ENCODE measurements around the gene DNAH3. TPM values are rescaled to one million over a fixed set of nuclear protein-coding genes. Genes with fewer than 3 reads are reported as not detected.
"Not testable (repeated sequence)": the region's sequence is repeated elsewhere in the genome, so short reads cannot be mapped to it uniquely, and the experiment has no call there.

Gene DNAH3
- total RNA-seq, 1 experiment from 2014 or later, result not detected

- no peaks in the 10 kb centered on the region for H3K9me3 ChIP-seq (replicated peaks)
- H3K27me3 ChIP-seq, result no peaks in the 10 kb centered on the region; the same call in 1 of the 2 replicates
- H3K27ac ChIP-seq, result peak within 1 kb of the TSS; percentile 27
- peak within 1 kb of the TSS; percentile 84 for H3K4me3 ChIP-seq
- peak; percentile 68 to 78 for DNase-seq
- no peaks in the 10 kb centered on the region for H3K36me3 ChIP-seq
- H3K4me1 ChIP-seq, result no peaks in the 10 kb centered on the region
Measured at GRCh38 chr16:21158208-21159110, 7.8 kb upstream of the DNAH3 start, which contains the start of gene LDAF1. Gene LDAF1, plus strand, starts transcription at chr16:21158674. Its CDS starts 2,509 bp downstream, at chr16:21161183.

GRCh38 chr16:21157632-21158031 is 7.0 kb upstream of the DNAH3 start:
- no peaks in the 10 kb centered on the region; the same call in 1 of the 2 replicates for H3K27me3 ChIP-seq
- no peak for DNase-seq
- H3K4me1 ChIP-seq, result no peaks in the 10 kb centered on the region
- H3K9me3 ChIP-seq (replicated peaks), result no peaks in the 10 kb centered on the region
- no peaks in the 10 kb centered on the region for H3K36me3 ChIP-seq
- no peak overlapping the region for H3K27ac ChIP-seq
- peak overlapping the region; percentile 84 for H3K4me3 ChIP-seq

DNA sequence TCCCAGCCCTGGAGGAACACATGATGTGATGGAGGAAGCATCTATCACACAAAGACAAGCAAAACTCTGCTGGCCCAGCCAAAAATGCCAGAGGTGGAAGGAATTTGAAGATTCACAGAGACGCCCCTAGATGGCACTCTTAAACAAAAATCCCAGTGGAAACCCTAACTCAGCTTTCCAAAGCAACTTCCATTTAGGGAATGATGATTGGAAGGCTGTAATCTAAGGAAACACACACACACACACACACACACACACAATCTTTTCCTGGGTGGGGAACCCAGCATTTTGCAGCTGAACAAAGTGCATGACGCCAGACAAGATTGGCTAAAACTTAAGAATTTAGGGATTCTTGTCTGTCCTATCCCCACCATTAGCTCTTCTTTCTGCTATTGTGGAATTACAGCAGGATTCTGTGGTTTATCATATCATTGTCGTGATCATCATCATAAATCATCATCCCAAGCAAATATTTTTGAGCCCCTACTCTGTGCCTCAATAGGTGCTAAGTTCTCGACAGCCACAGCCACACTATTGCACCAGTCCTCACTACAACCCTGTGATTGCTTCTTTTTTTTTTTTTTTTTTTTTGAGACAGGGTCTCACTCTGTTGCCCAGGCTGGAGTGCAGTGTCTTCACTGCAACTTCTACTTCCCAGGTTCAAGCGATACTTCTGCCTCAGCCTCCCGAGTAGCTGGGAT is 6.3 kb upstream of the DNAH3 start:
- no peaks in the 10 kb centered on the region; the same call in 1 of the 2 replicates for H3K27me3 ChIP-seq
- peak; percentile 26 to 79 for DNase-seq

DNA sequence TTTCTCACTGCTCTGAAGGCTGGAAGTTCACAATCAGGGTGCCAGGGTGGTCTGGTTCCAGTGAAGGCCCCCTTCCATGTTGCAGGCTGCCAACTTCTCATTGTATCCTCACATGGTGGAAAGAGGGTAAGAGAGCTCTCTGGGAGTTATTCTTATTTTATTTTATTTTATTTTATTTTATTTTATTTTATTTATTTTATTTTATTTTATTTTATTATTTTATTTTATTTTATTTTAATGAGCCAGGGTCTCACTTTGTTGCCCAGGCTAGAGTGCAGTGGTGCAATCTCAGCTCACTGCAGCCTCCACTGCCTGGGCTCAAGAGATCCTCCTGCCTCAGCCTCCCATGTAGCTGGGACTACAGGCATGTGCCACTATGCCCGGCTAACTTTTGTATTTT is 5.4 kb upstream of the DNAH3 start:
- H3K4me1 ChIP-seq; DNase-seq; H3K27me3 ChIP-seq; H3K36me3 ChIP-seq; H3K9me3 ChIP-seq (replicated peaks); H3K27ac ChIP-seq; H3K4me3 ChIP-seq: not testable (repeated sequence)

More for the DNA sequence above, 6.3 kb upstream of the DNAH3 start:
- no peaks in the 10 kb centered on the region for H3K36me3 ChIP-seq
- no peaks in the 10 kb centered on the region for H3K9me3 ChIP-seq (replicated peaks)
- no peaks in the 10 kb centered on the region for H3K4me1 ChIP-seq
- no peak overlapping the region for H3K4me3 ChIP-seq
- no peak overlapping the region for H3K27ac ChIP-seq

- not testable (repeated sequence) for H3K36me3 ChIP-seq; H3K4me1 ChIP-seq; H3K27me3 ChIP-seq; H3K4me3 ChIP-seq; DNase-seq; H3K27ac ChIP-seq; H3K9me3 ChIP-seq (replicated peaks)
Measured at GRCh38 chr16:21153124-21153729, 2.6 kb upstream of the DNAH3 start.

GRCh38 chr16:21152160-21153030 is 1.7 kb upstream of the DNAH3 start:
- H3K4me3 ChIP-seq; DNase-seq; H3K27ac ChIP-seq; H3K27me3 ChIP-seq; H3K36me3 ChIP-seq; H3K9me3 ChIP-seq (replicated peaks); H3K4me1 ChIP-seq: not testable (repeated sequence)

- Histone ChIP-seq H3K36me3 (no peaks in the 10 kb centered on the region), H3K27me3 (0 out of 2 replicates have a peak, but pooled peaks cover 2% of the 10 kb centered on the region), H3K9me3 (replicated peaks) (no peaks in the 10 kb centered on the region), H3K4me1 (no peaks in the 10 kb centered on the region), H3K27ac (no peak overlapping the region), H3K4me3 (no peak overlapping the region)
- no peak for DNase-seq
Measured at GRCh38 chr16:21145738-21146137, 4.9 kb downstream of the DNAH3 start.

- DNase-seq, result no peak
- no peaks in the 10 kb centered on the region for H3K4me1 ChIP-seq
- H3K9me3 ChIP-seq (replicated peaks), result no peaks in the 10 kb centered on the region
- no peak overlapping the region for H3K27ac ChIP-seq
- H3K4me3 ChIP-seq, result no peak overlapping the region
- no peaks in the 10 kb centered on the region for H3K27me3 ChIP-seq
- no peaks in the 10 kb centered on the region for H3K36me3 ChIP-seq
Measured at GRCh38 chr16:21134053-21134452, 16.6 kb downstream of the DNAH3 start.

- Histone ChIP-seq H3K36me3 (no peaks in the 10 kb centered on the region), H3K4me1 (no peaks in the 10 kb centered on the region), H3K27me3 (no peaks in the 10 kb centered on the region), H3K9me3 (replicated peaks) (no peaks in the 10 kb centered on the region), H3K4me3 (no peak overlapping the region), H3K27ac (no peak overlapping the region)
- DNase-seq, result no peak
Measured at GRCh38 chr16:21130811-21131210, 19.8 kb downstream of the DNAH3 start.

DNA sequence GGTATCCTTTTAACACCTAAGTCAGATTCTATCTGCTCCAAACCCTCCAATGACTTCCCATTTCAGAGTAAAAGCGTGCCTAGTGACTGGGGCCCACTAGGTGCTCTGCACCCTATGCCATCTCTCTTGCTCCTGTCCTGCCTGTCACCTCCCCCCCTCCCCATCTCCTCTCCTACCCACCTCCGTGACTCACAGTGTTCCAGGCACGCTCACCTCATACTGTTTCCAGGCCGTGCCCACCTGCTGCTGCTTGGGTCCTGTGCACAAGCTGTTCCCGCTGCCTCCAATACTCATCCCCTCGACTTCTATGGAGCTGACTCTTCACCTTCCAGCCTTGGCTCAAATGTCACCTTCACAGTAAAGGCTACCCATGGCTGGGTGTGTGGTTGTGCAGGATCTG is 21.7 kb downstream of the DNAH3 start:
- H3K9me3 ChIP-seq (replicated peaks), result no peaks in the 10 kb centered on the region
- H3K4me1 ChIP-seq, result no peaks in the 10 kb centered on the region
- no peaks in the 10 kb centered on the region for H3K36me3 ChIP-seq
- no peak overlapping the region for H3K27ac ChIP-seq
- DNase-seq, result no peak
- H3K4me3 ChIP-seq, result no peak overlapping the region
- no peaks in the 10 kb centered on the region for H3K27me3 ChIP-seq

DNA sequence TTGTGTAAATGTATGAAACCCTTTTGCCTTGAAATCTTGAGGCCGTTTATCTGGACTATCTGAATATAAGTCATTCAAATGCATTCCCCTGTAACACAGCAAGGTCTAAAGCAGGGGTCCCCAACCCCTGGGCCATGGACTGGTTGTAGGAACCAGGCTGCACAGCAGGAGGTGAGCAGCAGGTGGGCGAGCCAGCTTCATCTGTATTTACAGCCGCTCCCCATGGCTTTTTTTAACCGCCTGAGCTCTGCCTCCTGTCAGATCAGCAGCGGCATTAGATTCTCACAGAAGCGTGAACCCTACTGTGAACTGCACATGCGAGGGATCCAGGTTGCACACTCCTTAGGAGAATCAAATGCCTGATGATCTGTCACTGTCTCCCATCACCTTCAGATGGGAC is 24.1 kb downstream of the DNAH3 start:
- no peak overlapping the region for H3K27ac ChIP-seq
- H3K4me3 ChIP-seq, result no peak overlapping the region
- H3K9me3 ChIP-seq (replicated peaks), result no peaks in the 10 kb centered on the region
- DNase-seq, result no peak
- H3K27me3 ChIP-seq, result no peaks in the 10 kb centered on the region
- H3K4me1 ChIP-seq, result no peaks in the 10 kb centered on the region
- H3K36me3 ChIP-seq, result no peaks in the 10 kb centered on the region

DNA sequence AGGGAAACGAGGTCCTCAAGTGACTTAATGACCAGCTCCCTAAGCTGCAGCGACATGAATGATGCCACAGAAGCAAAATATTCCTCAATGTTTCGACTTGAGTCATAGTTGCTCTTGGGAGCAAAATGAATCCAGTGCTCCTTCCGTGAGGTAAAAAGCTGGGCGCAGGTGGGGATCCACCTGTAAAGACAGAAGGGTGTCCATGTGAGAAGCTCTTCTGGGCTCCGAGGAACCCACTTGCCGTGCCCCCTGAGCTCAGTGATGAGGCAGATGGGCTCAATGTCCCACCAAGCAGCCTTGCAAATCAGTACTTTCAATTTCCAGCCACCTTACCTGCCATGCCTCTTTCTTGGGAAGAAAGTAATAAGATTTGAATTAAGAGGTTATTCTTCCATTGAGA is 25.5 kb downstream of the DNAH3 start:
- Histone ChIP-seq H3K27ac (no peak overlapping the region), H3K36me3 (no peaks in the 10 kb centered on the region), H3K4me1 (no peaks in the 10 kb centered on the region), H3K27me3 (no peaks in the 10 kb centered on the region), H3K9me3 (replicated peaks) (no peaks in the 10 kb centered on the region), H3K4me3 (no peak overlapping the region)
- no peak for DNase-seq

GRCh38 chr16:21120976-21121520 is 29.6 kb downstream of the DNAH3 start:
- H3K27ac ChIP-seq, result no peak overlapping the region
- H3K27me3 ChIP-seq, result no peaks in the 10 kb centered on the region
- no peaks in the 10 kb centered on the region for H3K36me3 ChIP-seq
- DNase-seq, result no peak
- H3K9me3 ChIP-seq (replicated peaks), result no peaks in the 10 kb centered on the region
- H3K4me1 ChIP-seq, result no peaks in the 10 kb centered on the region
- no peak overlapping the region for H3K4me3 ChIP-seq

DNA sequence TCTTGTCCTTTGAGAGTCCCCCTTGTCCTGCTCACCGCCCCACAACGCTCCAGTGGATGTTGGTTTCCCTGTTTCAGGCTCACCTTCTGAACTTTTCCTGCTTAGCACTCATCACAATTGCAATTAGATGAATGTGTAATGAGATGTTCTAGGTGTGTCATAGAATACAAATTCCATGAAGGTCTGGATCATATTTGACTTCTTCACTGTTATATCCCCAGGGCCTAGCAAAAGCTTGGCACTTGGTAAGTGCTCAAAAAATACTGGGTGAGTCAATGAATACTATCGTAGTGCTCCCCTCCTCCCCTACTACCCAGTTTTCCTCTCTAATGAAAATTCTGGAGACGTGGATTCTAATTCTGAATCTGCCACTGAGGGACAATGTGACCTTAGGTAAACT is 33.1 kb downstream of the DNAH3 start:
- Histone ChIP-seq H3K27me3 (no peaks in the 10 kb centered on the region), H3K4me3 (no peak overlapping the region), H3K9me3 (replicated peaks) (0 out of 2 replicates have a peak, but pooled peaks cover 4% of the 10 kb centered on the region), H3K27ac (no peak overlapping the region), H3K4me1 (no peaks in the 10 kb centered on the region), H3K36me3 (no peaks in the 10 kb centered on the region)
- no peak for DNase-seq
